K562 (cell line): Measurements from ENCODE around the gene CEBPB. TPM values are rescaled to one million over a fixed set of nuclear protein-coding genes. Genes with fewer than 3 reads are reported as not detected.

Experiments
- ARID1B ChIP-seq: fragments of 450-650 bp; IDR thresholded peaks from 2 replicates; pipeline ENCODE4 v1.6.1; 2016; ENCODE audit warnings: antibody characterized with exemption, mild to moderate bottlenecking, inconsistent platforms
- ATF3 ChIP-seq, 2 experiments: fragments of 450-650 bp in 1 of 2; sonication (generic) in 1 of 2; formaldehyde crosslinking in 1 of 2; IDR thresholded peaks in 1 of 2; conservative IDR thresholded peaks in 1 of 2; 2 replicates each; pipeline versions ENCODE4 v1.6.1 to v1.8.1; 2016 to 2023; ENCODE audit warnings: mild to moderate bottlenecking in 2 of 2, moderate library complexity in 2 of 2, inconsistent platforms in 1 of 2, missing genetic modification reagents in 1 of 2
- BRD4 ChIP-seq: fragments of 200-600 bp; sonication (generic); IDR thresholded peaks from 2 replicates; pipeline ENCODE4 v1.6.1; 2017; ENCODE audit warnings: inconsistent platforms
- EHMT2 ChIP-seq: fragments of 450-650 bp; IDR thresholded peaks from 2 replicates; pipeline ENCODE4 v1.6.1; 2018; ENCODE audit warnings: antibody characterized with exemption
- EP300 ChIP-seq: IDR thresholded peaks from 2 replicates; pipeline ENCODE4 v1.6.1; 2012; ENCODE audit warnings: low read length, improper control_type of control experiment
- GMEB1 ChIP-seq: fragments of 250-450 bp; sonication (Bioruptor Pico); IDR thresholded peaks from 2 replicates; pipeline ENCODE4 v1.4.0; 2020; ENCODE audit warnings: mild to moderate bottlenecking
- KAT8 ChIP-seq: fragments of 450-650 bp; IDR thresholded peaks from 2 replicates; pipeline ENCODE4 v1.6.1; 2016; ENCODE audit warnings: low read depth, mild to moderate bottlenecking
- KLF1 ChIP-seq: fragments of 450-650 bp; IDR thresholded peaks from 2 replicates; pipeline ENCODE4 v1.6.1; 2016; ENCODE audit warnings: missing genetic modification characterization, missing compliant biosample characterization
- NONO ChIP-seq, 2 experiments: fragments of 200-400 bp in 1 of 2; fragments of 450-650 bp in 1 of 2; formaldehyde crosslinking in 1 of 2; IDR thresholded peaks; 2 replicates each; pipeline ENCODE4 v1.6.1; 2017; ENCODE audit warnings: low read depth in 2 of 2, mild to moderate bottlenecking in 2 of 2, moderate library complexity in 2 of 2, low read length in 1 of 2
- RB1 ChIP-seq: fragments of 450-650 bp; IDR thresholded peaks from 2 replicates; pipeline ENCODE4 v1.6.1; 2017; ENCODE audit warnings: low read depth, mild to moderate bottlenecking
- TAL1 ChIP-seq: fragments of 450-650 bp; IDR thresholded peaks from 2 replicates; pipeline ENCODE4 v1.6.1; 2016; ENCODE audit warnings: mild to moderate bottlenecking
- TBL1XR1 ChIP-seq, 2 experiments: IDR thresholded peaks; 2 replicates each; pipeline ENCODE4 v1.6.1; 2012; ENCODE audit warnings: improper control_type of control experiment in 2 of 2, low read length in 2 of 2, mild to moderate bottlenecking in 1 of 2
- YY1 ChIP-seq, 3 experiments: IDR thresholded peaks; 2 replicates each; pipeline ENCODE4 v1.6.1; 2011; ENCODE audit warnings: low read length in 2 of 3, mild to moderate bottlenecking in 2 of 3, moderate library complexity in 2 of 3, borderline replicate concordance in 1 of 3, control low read depth in 1 of 3, low read depth in 1 of 3; ENCODE audit not compliant: insufficient read depth in 3 of 3, insufficient replicate concordance in 2 of 3, control insufficient read depth in 1 of 3, insufficient read length in 1 of 3; ENCODE audit errors: extremely low read depth in 1 of 3
- ZNF384 ChIP-seq: IDR thresholded peaks from 2 replicates; pipeline ENCODE4 v1.6.1; 2012; ENCODE audit warnings: low read depth, low read length, improper control_type of control experiment
- ZNF449 ChIP-seq: fragments of 250-450 bp; sonication (Bioruptor Pico); IDR thresholded peaks from 2 replicates; pipeline ENCODE4 v1.8.0; 2022; ENCODE audit warnings: moderate library complexity, mild to moderate bottlenecking, inconsistent platforms
- ZNF511 ChIP-seq: sonication (generic); formaldehyde crosslinking; IDR thresholded peaks from 2 replicates; pipeline ENCODE4 v1.8.0; 2022; ENCODE audit warnings: mild to moderate bottlenecking, missing genetic modification reagents
- ZNF740 ChIP-seq, 3 experiments: fragments of 200-800 bp in 1 of 3; sonication (Bioruptor generic) in 1 of 3; sonication (generic) in 1 of 3; formaldehyde crosslinking in 1 of 3; IDR thresholded peaks; 2 replicates each; pipeline versions ENCODE4 v1.6.1 to v1.8.0; 2016 to 2022; ENCODE audit warnings: mild to moderate bottlenecking in 2 of 3, missing compliant biosample characterization in 2 of 3, missing genetic modification characterization in 2 of 3, missing genetic modification reagents in 1 of 3
- polyA plus RNA-seq, 8 experiments: library from polyadenylated mRNA; depleted of rRNA in 4 of 8; stranded (reverse) in 5 of 8; unstranded in 3 of 8; fragments of >200 nt; fragmentation: Nextera tagmentation in 2 of 8; fragmentation: Illumina TruSeq in 1 of 8; extraction: Ambion mirVana in 2 of 8; extraction: Trizol in 1 of 8; gene quantifications; 2 replicates each; pipeline versions ENCODE4 v1.2.1 to v1.2.3, GENCODE V29; 2011 to 2014; ENCODE audit warnings: inconsistent platforms in 1 of 8, missing spikeins in 1 of 8
- total RNA-seq, 7 experiments: library from RNA; depleted of rRNA in 6 of 7; stranded (reverse); fragments of >200 nt in 6 of 7; fragmentation: Illumina TruSeq in 2 of 7; extraction: Trizol in 2 of 7; gene quantifications; 2 replicates each; pipeline versions ENCODE4 v1.2.1 to v1.2.3, GENCODE V29; 2011 to 2021; ENCODE audit warnings: low replicate concordance in 1 of 7

The CEBPB gene
- total and polyA plus RNA-seq, 9 of the 15 experiments (the other 6 are each of a cell fraction or from before 2014, with no cell fraction given), result 1.2 to 72.6 (median 7.8) TPM

GRCh38 chr20:50165684-50166554, 24.7 kb upstream of the CEBPB start (continued):
- TF ChIP-seq ZNF449 (CRISPR knock-in tag), result no peak
- peak; percentile 97 for TF ChIP-seq ARID1B
- 0 out of 2 replicates have a peak, but pooled peaks have one; percentile 48 for TF ChIP-seq ZNF740 (CRISPR knock-in tag; IDR thresholded peaks at IDR 0.05)
- no peak for TF ChIP-seq ZNF740 (tag; IDR thresholded peaks at IDR 0.05)
- TF ChIP-seq ATF3 (IDR thresholded peaks at IDR 0.05), result peak; percentile 99
- TF ChIP-seq ATF3 (CRISPR knock-in tag; conservative IDR thresholded peaks at IDR 0.05), result peak; percentile 99
- TF ChIP-seq EP300, result peak; percentile 95
- no peak for TF ChIP-seq ZNF511 (CRISPR knock-in tag)
- TF ChIP-seq EHMT2, result no peak
- TF ChIP-seq GMEB1 (CRISPR knock-in tag), result peak; percentile 55; the same call in 1 of the 2 replicates
- TF ChIP-seq RB1, result peak; percentile 70; the same call in 1 of the 2 replicates
- peak; percentile 76 for TF ChIP-seq ZNF384
- TF ChIP-seq YY1 (IDR thresholded peaks at IDR 0.05; ENCODE audit: borderline replicate concordance in 1 of 3, control insufficient read depth in 1 of 3, extremely low read depth in 1 of 3, insufficient read depth in 3 of 3, insufficient read length in 1 of 3, insufficient replicate concordance in 2 of 3, low read depth in 1 of 3, low read length in 2 of 3), result peak in 1 of 3 experiments; percentile 44
- 0 out of 2 replicates have a peak, but pooled peaks have one; percentile 6 for TF ChIP-seq BRD4
- TF ChIP-seq KLF1, result peak; percentile 84
- no peak for TF ChIP-seq KAT8
- 0 out of 4 replicates have a peak, but pooled peaks of 1 of the 2 experiments have one; percentile 6 for TF ChIP-seq NONO (IDR thresholded peaks at IDR 0.05; ENCODE audit: low read depth in 2 of 2, low read length in 1 of 2)
- peak; percentile 85 to 95 for TF ChIP-seq TBL1XR1 (IDR thresholded peaks at IDR 0.05; ENCODE audit: low read length in 2 of 2)
- peak; percentile 77 for TF ChIP-seq TAL1
- TF ChIP-seq, all 486 proteins: peak for 190
